MM.1S (cell line): ENCODE results near the gene PRKG1.

Experiments
- EZH2 ChIP-seq: fragments of 300-600 bp; sonication (generic); optimal IDR thresholded peaks from 2 replicates; pipeline ENCODE3; 2017; ENCODE audit warnings: low read depth, mild to moderate bottlenecking, antibody characterized with exemption, low read length, mixed read lengths
- EZH2phosphoT487 ChIP-seq: fragments of 300-600 bp; sonication (generic); IDR thresholded peaks from 2 replicates; pipeline ENCODE4 v1.6.1; 2018; ENCODE audit warnings: antibody characterized with exemption, low read length
- TF ChIP-seq, protein P1 (sequence below): fragments of 300-600 bp; sonication (generic); IDR thresholded peaks from 2 replicates; pipeline ENCODE4 v1.5.1; 2016; ENCODE audit warnings: antibody characterized with exemption, low read length, mixed read lengths

DNA sequence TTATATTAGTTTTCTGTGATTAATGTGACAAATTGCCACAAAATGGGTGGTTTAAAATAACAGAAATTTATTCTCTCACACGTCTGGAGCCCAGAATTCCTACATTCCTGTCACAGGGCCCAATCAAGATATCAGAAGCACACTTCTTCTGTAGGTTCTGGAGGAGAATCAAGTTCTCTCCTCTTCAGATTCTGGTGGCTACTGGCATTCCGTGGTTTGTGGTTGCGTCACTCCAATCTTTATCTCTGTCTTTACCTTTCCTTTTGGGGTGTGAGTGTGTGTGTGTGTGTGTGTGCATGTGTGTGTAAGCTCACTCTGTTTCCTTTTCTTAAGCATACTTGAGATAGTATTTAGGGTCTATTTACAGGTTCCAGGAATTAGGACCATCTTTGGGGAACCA is 1124.3 kb downstream of the PRKG1 start:
- TF ChIP-seq EZH2: no peak
- TF ChIP-seq, protein P1, sequence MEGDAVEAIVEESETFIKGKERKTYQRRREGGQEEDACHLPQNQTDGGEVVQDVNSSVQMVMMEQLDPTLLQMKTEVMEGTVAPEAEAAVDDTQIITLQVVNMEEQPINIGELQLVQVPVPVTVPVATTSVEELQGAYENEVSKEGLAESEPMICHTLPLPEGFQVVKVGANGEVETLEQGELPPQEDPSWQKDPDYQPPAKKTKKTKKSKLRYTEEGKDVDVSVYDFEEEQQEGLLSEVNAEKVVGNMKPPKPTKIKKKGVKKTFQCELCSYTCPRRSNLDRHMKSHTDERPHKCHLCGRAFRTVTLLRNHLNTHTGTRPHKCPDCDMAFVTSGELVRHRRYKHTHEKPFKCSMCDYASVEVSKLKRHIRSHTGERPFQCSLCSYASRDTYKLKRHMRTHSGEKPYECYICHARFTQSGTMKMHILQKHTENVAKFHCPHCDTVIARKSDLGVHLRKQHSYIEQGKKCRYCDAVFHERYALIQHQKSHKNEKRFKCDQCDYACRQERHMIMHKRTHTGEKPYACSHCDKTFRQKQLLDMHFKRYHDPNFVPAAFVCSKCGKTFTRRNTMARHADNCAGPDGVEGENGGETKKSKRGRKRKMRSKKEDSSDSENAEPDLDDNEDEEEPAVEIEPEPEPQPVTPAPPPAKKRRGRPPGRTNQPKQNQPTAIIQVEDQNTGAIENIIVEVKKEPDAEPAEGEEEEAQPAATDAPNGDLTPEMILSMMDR: no peak
- TF ChIP-seq EZH2phosphoT487: no peak
